Endodermal cell (in vitro differentiated cells): Measurements from ENCODE around the gene TMEM94. TPM values are rescaled to one million over a fixed set of nuclear protein-coding genes. Genes with fewer than 3 reads are reported as not detected.
"Not testable (repeated sequence)": the region's sequence is repeated elsewhere in the genome, so short reads cannot be mapped to it uniquely, and the experiment has no call there.

ENCODE experiments used
- DNase-seq: peaks from one replicate; pipeline ENCODE4 v3.0.0-alpha.2; 2017
- H3K27ac ChIP-seq: 2 replicates; pipeline ENCODE4 v1.5.1; 2013; ENCODE audit warnings: mild to moderate bottlenecking, low read depth, low read length, moderate library complexity
- H3K27me3 ChIP-seq: 2 replicates; pipeline ENCODE4 v1.6.1; 2013; ENCODE audit warnings: mild to moderate bottlenecking, low read length, moderate library complexity; ENCODE audit not compliant: insufficient read depth, control insufficient read depth, poor library complexity, severe bottlenecking
- H3K36me3 ChIP-seq: 2 replicates; pipeline ENCODE4 v1.7.0; 2013; ENCODE audit warnings: mild to moderate bottlenecking, low read length, moderate library complexity; ENCODE audit not compliant: control insufficient read depth, insufficient read depth
- H3K4me1 ChIP-seq: one replicate; pipeline ENCODE4 v1.7.0; 2013; ENCODE audit warnings: low read length; ENCODE audit not compliant: control insufficient read depth, insufficient read depth
- H3K4me3 ChIP-seq: 2 replicates; pipeline ENCODE4 v1.5.1; 2013; ENCODE audit warnings: mild to moderate bottlenecking, low read length, moderate library complexity
- H3K9ac ChIP-seq: 2 replicates; pipeline ENCODE4 v1.6.1; 2013; ENCODE audit warnings: mild to moderate bottlenecking, low read length, moderate library complexity; ENCODE audit not compliant: poor library complexity, severe bottlenecking; ENCODE audit errors: extremely low read depth
- H3K9me3 ChIP-seq: 2 replicates; pipeline ENCODE4 v1.6.1; 2013; ENCODE audit warnings: mild to moderate bottlenecking, low read length, moderate library complexity; ENCODE audit not compliant: control insufficient read depth
- H3K27ac Mint-ChIP-seq: 2 replicates; pipeline ENCODE4 v1.8.0; 2020; ENCODE audit warnings: mixed read lengths
- H3K27me3 Mint-ChIP-seq: 2 replicates; pipeline ENCODE4 v1.8.0; 2021; ENCODE audit warnings: mild to moderate bottlenecking, mixed read lengths; ENCODE audit not compliant: insufficient read depth
- H3K36me3 Mint-ChIP-seq: 2 replicates; pipeline ENCODE4 v1.8.0; 2020; ENCODE audit warnings: low read depth, mixed read lengths
- H3K4me1 Mint-ChIP-seq: 2 replicates; pipeline ENCODE4 v1.8.0; 2020; ENCODE audit warnings: mixed read lengths
- H3K4me3 Mint-ChIP-seq: 2 replicates; pipeline ENCODE4 v1.8.0; 2020; ENCODE audit warnings: mild to moderate bottlenecking, moderate library complexity, mixed read lengths
- H3K9me3 Mint-ChIP-seq: 2 replicates; pipeline ENCODE4 v1.8.0; 2020; ENCODE audit warnings: mild to moderate bottlenecking, mixed read lengths
- CTCF ChIP-seq: fragments of 200-600 bp; sonication (generic); conservative IDR thresholded peaks from 2 replicates; pipeline ENCODE4 v1.5.0; 2021; ENCODE audit warnings: antibody characterized with exemption, mild to moderate bottlenecking
- WGBS, 2 experiments: methylation state at CpG; one replicate each; pipeline versions ENCODE4 v1.1.5 to v1.1.7; 2013; ENCODE audit warnings: missing lambda C conversion rate in 2 of 2, mixed read lengths in 1 of 2; ENCODE audit not compliant: insufficient coverage in 1 of 2, insufficient read length in 1 of 2; 5-methylcytosine and 5-hydroxymethylcytosine counted together
- total RNA-seq, 2 donors: library from RNA; stranded (reverse); fragmentation: NEBNext Ultra II Directional in 1 of 2; extraction: Animal tissue kit (Norgen Biotek cat#: 25700) in 1 of 2; gene quantifications; 2 replicates in 1 of 2; 3 replicates in 1 of 2; pipeline ENCODE4 v1.2.1, GENCODE V29; 2021

The TMEM94 gene
- total RNA-seq, 2 donors from 2014 or later, result 96.0 to 106 TPM

- Histone ChIP-seq H3K27me3 (no peaks in the 10 kb centered on the region), H3K27ac (no peak overlapping the region), H3K36me3 (peaks cover 4% of the 10 kb centered on the region), H3K9me3 (no peaks in the 10 kb centered on the region), H3K4me1 (peaks cover 4% of the 10 kb centered on the region), H3K9ac (no peak overlapping the region), H3K4me3 (no peak overlapping the region)
- H3K36me3 Mint-ChIP-seq, result peaks cover 37% of the 10 kb centered on the region
- H3K9me3 Mint-ChIP-seq, result no peaks in the 10 kb centered on the region
- TF ChIP-seq CTCF, result peak; percentile 72
- no peaks in the 10 kb centered on the region for H3K4me1 Mint-ChIP-seq
- DNase-seq, result peak; percentile 83
- H3K27ac Mint-ChIP-seq, result no peak overlapping the region
- no peak overlapping the region for H3K4me3 Mint-ChIP-seq
- H3K27me3 Mint-ChIP-seq, result no peaks in the 10 kb centered on the region
- WGBS, 2 experiments, result 85 to 100% methylated on average over 4 to 9 of the region's 9 CpGs
Measured at GRCh38 chr17:75518983-75519537, 62.6 kb downstream of the TMEM94 start.

DNA sequence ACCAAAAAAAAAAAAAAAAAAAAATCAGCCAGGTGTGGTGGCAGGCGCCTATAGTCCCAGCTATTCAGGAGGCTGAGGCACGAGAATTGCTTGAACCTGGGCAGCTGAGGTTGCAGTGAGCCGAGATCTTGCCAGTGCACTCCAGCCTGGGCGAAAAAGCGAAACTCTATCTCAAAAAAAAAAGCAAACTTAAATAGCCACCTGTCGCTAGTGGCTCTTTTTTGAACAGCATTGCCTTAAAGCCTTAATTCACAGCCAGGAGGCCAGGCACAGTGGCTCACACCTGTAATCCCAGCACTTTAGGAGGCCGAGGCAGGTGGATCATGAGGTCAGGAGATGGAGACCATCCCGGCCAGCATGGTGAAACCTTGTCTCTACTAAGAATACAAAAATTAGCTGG lies 64.0 kb downstream of the TMEM94 start:
- not testable (repeated sequence) for H3K9me3 ChIP-seq, H3K36me3 ChIP-seq, H3K27me3 Mint-ChIP-seq, H3K27me3 ChIP-seq, H3K9ac ChIP-seq, H3K27ac ChIP-seq, H3K4me1 ChIP-seq, H3K4me3 Mint-ChIP-seq, H3K4me3 ChIP-seq, H3K4me1 Mint-ChIP-seq, H3K9me3 Mint-ChIP-seq, DNase-seq, H3K27ac Mint-ChIP-seq
- 94 to 96% methylated on average over 7 to 8 of the region's 8 CpGs for WGBS, 2 experiments
- H3K36me3 Mint-ChIP-seq, result peaks cover 37% of the 10 kb centered on the region

- Histone ChIP-seq H3K4me1 (no peaks in the 10 kb centered on the region), H3K9ac (no peak overlapping the region), H3K9me3 (no peaks in the 10 kb centered on the region), H3K27me3 (peaks cover 2% of the 10 kb centered on the region), H3K4me3 (no peak overlapping the region), H3K36me3 (peaks cover 4% of the 10 kb centered on the region), H3K27ac (no peak overlapping the region)
- DNase-seq, result no peak
- peaks cover 37% of the 10 kb centered on the region for H3K36me3 Mint-ChIP-seq
- no peak for TF ChIP-seq CTCF
- H3K27ac Mint-ChIP-seq, result no peak overlapping the region
- no peaks in the 10 kb centered on the region for H3K27me3 Mint-ChIP-seq
- peaks cover 3% of the 10 kb centered on the region for H3K4me1 Mint-ChIP-seq
- H3K4me3 Mint-ChIP-seq, result no peak overlapping the region
- no peaks in the 10 kb centered on the region for H3K9me3 Mint-ChIP-seq
- WGBS, 2 experiments, result 90% methylated on average over 5 to 8 of the region's 8 CpGs
Measured at GRCh38 chr17:75521290-75521689, 64.9 kb downstream of the TMEM94 start.
